HepG2 (cell line): ENCODE measurements around the gene ZNF425. TPM values are rescaled to one million over a fixed set of nuclear protein-coding genes. Genes with fewer than 3 reads are reported as not detected.

Source experiments
- CTCF ChIP-seq: sonication (generic); formaldehyde crosslinking; IDR thresholded peaks from 2 replicates; pipeline ENCODE4 v1.5.0; 2020; ENCODE audit warnings: mild to moderate bottlenecking, missing genetic modification reagents, moderate library complexity
- DNMT3B ChIP-seq: conservative IDR thresholded peaks from 2 replicates; pipeline ENCODE4 v1.6.1; 2016; ENCODE audit warnings: missing biosample characterization, control low read depth
- GATA4 ChIP-seq: sonication (generic); IDR thresholded peaks from 2 replicates; pipeline ENCODE4 v1.6.1; 2016; ENCODE audit warnings: antibody characterized with exemption, low read depth, borderline replicate concordance
- HOXA5 ChIP-seq: sonication (generic); formaldehyde crosslinking; IDR thresholded peaks from 2 replicates; pipeline ENCODE4 v1.4.0; 2020; ENCODE audit warnings: missing genetic modification reagents
- NCOR1 ChIP-seq: fragments of 200-600 bp; sonication (generic); IDR thresholded peaks from 2 replicates; pipeline ENCODE4 v1.7.0; 2017; ENCODE audit warnings: antibody characterized with exemption, low read length, borderline replicate concordance
- RXRB ChIP-seq: IDR thresholded peaks from 2 replicates; pipeline ENCODE4 v1.6.1; 2016; ENCODE audit warnings: borderline replicate concordance, missing genetic modification reagents, missing compliant biosample characterization
- SALL1 ChIP-seq: sonication (generic); formaldehyde crosslinking; IDR thresholded peaks from 2 replicates; pipeline ENCODE4 v1.8.0; 2022; ENCODE audit warnings: mild to moderate bottlenecking, missing genetic modification reagents
- TSC22D2 ChIP-seq: sonication (generic); formaldehyde crosslinking; IDR thresholded peaks from 2 replicates; pipeline ENCODE4 v1.5.1; 2020; ENCODE audit warnings: missing genetic modification reagents, mild to moderate bottlenecking, borderline replicate concordance
- ZBTB40 ChIP-seq, 2 experiments: fragments of 450-650 bp in 1 of 2; sonication (generic) in 1 of 2; formaldehyde crosslinking in 1 of 2; IDR thresholded peaks; 2 replicates each; pipeline versions ENCODE4 v1.6.1 to v1.8.0; 2016 to 2022; ENCODE audit warnings: antibody characterized with exemption in 1 of 2, mild to moderate bottlenecking in 1 of 2, missing genetic modification reagents in 1 of 2
- ZNF24 ChIP-seq: fragments of 450-650 bp; IDR thresholded peaks from 2 replicates; pipeline ENCODE4 v1.6.1; 2017; ENCODE audit warnings: antibody characterized with exemption, mild to moderate bottlenecking
- ZNF274 ChIP-seq: sonication (generic); formaldehyde crosslinking; IDR thresholded peaks from 2 replicates; pipeline ENCODE4 v1.5.1; 2020; ENCODE audit warnings: mild to moderate bottlenecking, missing genetic modification reagents
- ZNF414 ChIP-seq: sonication (generic); formaldehyde crosslinking; IDR thresholded peaks from 2 replicates; pipeline ENCODE4 v1.5.0; 2020; ENCODE audit warnings: missing genetic modification reagents
- ZNF512B ChIP-seq: sonication (generic); formaldehyde crosslinking; IDR thresholded peaks from 2 replicates; pipeline ENCODE4 v1.5.1; 2020; ENCODE audit warnings: missing genetic modification reagents, mild to moderate bottlenecking, borderline replicate concordance
- ZNF652 ChIP-seq: IDR thresholded peaks from 2 replicates; pipeline ENCODE4 v1.6.1; 2016; ENCODE audit warnings: low read depth, borderline replicate concordance
- ZNF761 ChIP-seq: sonication (generic); formaldehyde crosslinking; conservative IDR thresholded peaks from 2 replicates; pipeline ENCODE4 v1.4.0; 2020; ENCODE audit warnings: mild to moderate bottlenecking, missing genetic modification reagents
- polyA plus RNA-seq, 8 experiments: library from polyadenylated mRNA; depleted of rRNA in 3 of 8; stranded (reverse) in 7 of 8; unstranded in 1 of 8; fragments of >200 nt; fragmentation: Illumina TruSeq in 4 of 8; extraction: Trizol in 4 of 8; gene quantifications; 2 replicates each; pipeline versions ENCODE4 v1.2.1 to v1.2.3, GENCODE V29; 2011 to 2016; ENCODE audit warnings: low read depth in 4 of 8, missing spikeins in 1 of 8, mixed read lengths in 1 of 8; ENCODE audit not compliant: insufficient read depth in 1 of 8
- total RNA-seq, 5 experiments: library from RNA; depleted of rRNA; stranded (reverse); fragments of >200 nt; fragmentation: Illumina TruSeq; extraction: Trizol; gene quantifications; 2 replicates each; pipeline ENCODE4 v1.2.3, GENCODE V29; 2016; ENCODE audit warnings: low read depth in 1 of 5

ZNF425 gene
- total and polyA plus RNA-seq, 2 of the 13 experiments (the other 11 are each of a cell fraction or from before 2014, with no cell fraction given) = 0.51 to 1.1 TPM

GRCh38 chr7:149126662-149127266, 640 bp upstream of the ZNF425 start (continued):
- no peak for TF ChIP-seq ZNF512B (CRISPR knock-in tag)
- TF ChIP-seq SALL1 (CRISPR knock-in tag) = no peak
- TF ChIP-seq ZNF414 (CRISPR knock-in tag) = no peak
- no peak for TF ChIP-seq ZNF652 (CRISPR knock-in tag)
- no peak for TF ChIP-seq TSC22D2 (CRISPR knock-in tag)
- TF ChIP-seq NCOR1 = no peak
- TF ChIP-seq GATA4 = no peak
- TF ChIP-seq ZBTB40 (IDR thresholded peaks at IDR 0.05) = no peak
- TF ChIP-seq ZBTB40 (CRISPR knock-in tag; IDR thresholded peaks at IDR 0.05) = no peak
- no peak for TF ChIP-seq RXRB (CRISPR knock-in tag)
- TF ChIP-seq ZNF761 (CRISPR knock-in tag) = no peak
- no peak for TF ChIP-seq CTCF (CRISPR knock-in tag)
- TF ChIP-seq ZNF24 = no peak
- TF ChIP-seq HOXA5 (CRISPR knock-in tag) = no peak
- TF ChIP-seq ZNF274 (CRISPR knock-in tag) = peak; percentile 68; the same call in 1 of the 2 replicates
- no peak for TF ChIP-seq DNMT3B (CRISPR knock-in tag)
